Gastroesophageal sphincter (tissue), 4 donors: ENCODE measurements around the gene ZHX3. TPM values are rescaled to one million over a fixed set of nuclear protein-coding genes. Genes with fewer than 3 reads are reported as not detected.

ENCODE experiments used
- ATAC-seq: fragments of 150-250 bp; one replicate; pipeline ENCODE4 v1.9.1; 2016; ENCODE audit warnings: mild to moderate bottlenecking, moderate library complexity
- H3K27ac ChIP-seq, 4 donors: fragments of 200-600 bp; sonication (generic) in 3 of 4; 1 replicate in 3 of 4; 2 replicates in 1 of 4; pipeline ENCODE4 v1.5.1; 2016 to 2019
- H3K27me3 ChIP-seq: fragments of 200-600 bp; sonication (generic); one replicate; pipeline ENCODE4 v1.5.1; 2019
- H3K36me3 ChIP-seq, 2 donors: fragments of 200-600 bp; sonication (generic); one replicate each; pipeline ENCODE4 v1.5.1; 2019; ENCODE audit warnings: control low read depth in 1 of 2
- H3K4me1 ChIP-seq, 3 donors: fragments of 200-600 bp; sonication (generic); 1 replicate in 2 of 3; 2 replicates in 1 of 3; pipeline ENCODE4 v1.5.1; 2016 to 2019; ENCODE audit warnings: control low read depth in 2 of 3
- H3K4me3 ChIP-seq, 2 donors: fragments of 200-600 bp; sonication (generic); one replicate each; pipeline ENCODE4 v1.5.1; 2019; ENCODE audit warnings: mild to moderate bottlenecking in 1 of 2, moderate library complexity in 1 of 2
- H3K9me3 ChIP-seq, 3 donors: fragments of 200-600 bp; sonication (generic); one replicate each; pipeline ENCODE4 v1.5.1; 2017 to 2019; ENCODE audit warnings: control low read depth in 2 of 3
- EP300 ChIP-seq: sonication (generic); formaldehyde crosslinking; IDR thresholded peaks from one replicate; pipeline ENCODE4 v1.6.1; 2017; ENCODE audit warnings: antibody characterized with exemption, mild to moderate bottlenecking
- POLR2A ChIP-seq, 2 donors: fragments of 450-650 bp; IDR thresholded peaks; one replicate each; pipeline ENCODE4 v1.6.1; 2017; ENCODE audit warnings: antibody characterized with exemption in 2 of 2, mild to moderate bottlenecking in 2 of 2, moderate library complexity in 1 of 2
- POLR2AphosphoS5 ChIP-seq: sonication (generic); formaldehyde crosslinking; IDR thresholded peaks from one replicate; pipeline ENCODE4 v1.6.1; 2017; ENCODE audit warnings: antibody characterized with exemption
- WGBS, 2 donors: methylation state at CpG; one replicate each; pipeline ENCODE4 v1.1.5; 2018; ENCODE audit warnings: low coverage in 1 of 2; 5-methylcytosine and 5-hydroxymethylcytosine counted together
- total RNA-seq, 4 donors: library from RNA; depleted of rRNA; stranded (reverse); fragments of >200 nt; gene quantifications; one replicate each; pipeline ENCODE4 v1.1.0, GENCODE V29; 2016
- TF ChIP-seq, protein P1 (sequence below), 4 experiments: fragments of 200-600 bp in 2 of 4; fragments of 450-650 bp in 2 of 4; sonication (generic) in 1 of 4; IDR thresholded peaks; one replicate each; pipeline ENCODE4 v1.5.1; 2017 to 2019; ENCODE audit warnings: antibody characterized with exemption in 4 of 4, mild to moderate bottlenecking in 2 of 4, moderate library complexity in 2 of 4

ZHX3 gene
- total RNA-seq, 4 donors from 2014 or later, result 121 to 183 (median 155) TPM

DNA sequence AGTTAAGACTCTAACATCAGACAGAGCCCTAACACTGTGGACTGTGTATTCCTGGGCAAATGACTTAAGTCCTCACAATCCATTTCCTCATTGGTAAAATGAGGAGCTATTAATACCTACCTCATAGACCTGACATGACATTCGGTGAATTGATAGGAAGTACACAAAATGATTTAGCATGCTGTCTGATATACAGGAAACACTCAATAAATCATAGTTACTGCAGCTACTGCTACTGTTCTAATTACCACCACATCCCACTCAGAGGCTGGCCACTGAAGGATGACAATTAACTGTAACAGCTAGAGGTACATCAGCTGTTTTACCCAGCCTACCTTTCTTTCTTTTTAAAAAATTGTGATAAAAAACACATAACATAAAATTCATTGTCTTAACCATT is 92.4 kb downstream of the ZHX3 start:
- 70 to 88% methylated on average over 1 of the region's 1 CpG for WGBS, 2 donors
- Histone ChIP-seq H3K36me3 (no peaks in the 10 kb centered on the region), H3K27ac (no peak overlapping the region), H3K9me3 (no peaks in the 10 kb centered on the region), H3K27me3 (no peaks in the 10 kb centered on the region), H3K4me1 (peaks cover 21 to 77% (median 36%) of the 10 kb centered on the region in 3 donors), H3K4me3 (no peak overlapping the region)
- ATAC-seq, result no peak
- TF ChIP-seq, protein P1, sequence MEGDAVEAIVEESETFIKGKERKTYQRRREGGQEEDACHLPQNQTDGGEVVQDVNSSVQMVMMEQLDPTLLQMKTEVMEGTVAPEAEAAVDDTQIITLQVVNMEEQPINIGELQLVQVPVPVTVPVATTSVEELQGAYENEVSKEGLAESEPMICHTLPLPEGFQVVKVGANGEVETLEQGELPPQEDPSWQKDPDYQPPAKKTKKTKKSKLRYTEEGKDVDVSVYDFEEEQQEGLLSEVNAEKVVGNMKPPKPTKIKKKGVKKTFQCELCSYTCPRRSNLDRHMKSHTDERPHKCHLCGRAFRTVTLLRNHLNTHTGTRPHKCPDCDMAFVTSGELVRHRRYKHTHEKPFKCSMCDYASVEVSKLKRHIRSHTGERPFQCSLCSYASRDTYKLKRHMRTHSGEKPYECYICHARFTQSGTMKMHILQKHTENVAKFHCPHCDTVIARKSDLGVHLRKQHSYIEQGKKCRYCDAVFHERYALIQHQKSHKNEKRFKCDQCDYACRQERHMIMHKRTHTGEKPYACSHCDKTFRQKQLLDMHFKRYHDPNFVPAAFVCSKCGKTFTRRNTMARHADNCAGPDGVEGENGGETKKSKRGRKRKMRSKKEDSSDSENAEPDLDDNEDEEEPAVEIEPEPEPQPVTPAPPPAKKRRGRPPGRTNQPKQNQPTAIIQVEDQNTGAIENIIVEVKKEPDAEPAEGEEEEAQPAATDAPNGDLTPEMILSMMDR (IDR thresholded peaks at IDR 0.05), result no peak
- TF ChIP-seq EP300, result no peak
- no peak for TF ChIP-seq POLR2AphosphoS5
- TF ChIP-seq POLR2A (IDR thresholded peaks at IDR 0.05), result no peak

DNA sequence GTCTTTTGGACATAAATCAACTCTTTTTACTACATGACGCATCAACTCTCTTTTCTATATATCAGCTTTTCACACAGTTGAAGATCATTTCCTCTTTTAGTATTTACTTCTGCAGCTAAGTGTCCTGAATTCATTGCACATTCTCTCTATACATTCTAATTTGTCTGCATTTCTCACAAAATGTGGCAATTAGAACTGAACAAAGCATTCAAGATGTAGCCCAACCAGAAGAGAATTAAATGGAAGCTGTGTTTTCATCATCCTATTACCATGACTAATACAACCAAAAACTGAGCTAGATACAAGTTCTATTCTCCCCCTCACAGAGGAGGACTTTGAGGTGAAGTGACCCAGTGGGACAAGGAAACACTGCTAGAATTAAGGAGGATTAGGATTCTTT is 93.2 kb downstream of the ZHX3 start:
- Histone ChIP-seq H3K27me3 (no peaks in the 10 kb centered on the region), H3K9me3 (no peaks in the 10 kb centered on the region), H3K27ac (no peak overlapping the region), H3K4me1 (peaks cover 21 to 79% (median 35%) of the 10 kb centered on the region in 3 donors), H3K36me3 (no peaks in the 10 kb centered on the region), H3K4me3 (no peak overlapping the region)
- TF ChIP-seq, protein P1 (IDR thresholded peaks at IDR 0.05), result no peak
- no peak for TF ChIP-seq POLR2A (IDR thresholded peaks at IDR 0.05)
- no peak for TF ChIP-seq POLR2AphosphoS5
- no peak for TF ChIP-seq EP300
- ATAC-seq, result no peak
- 100% methylated on average over 1 of the region's 1 CpG for WGBS, 2 donors

DNA sequence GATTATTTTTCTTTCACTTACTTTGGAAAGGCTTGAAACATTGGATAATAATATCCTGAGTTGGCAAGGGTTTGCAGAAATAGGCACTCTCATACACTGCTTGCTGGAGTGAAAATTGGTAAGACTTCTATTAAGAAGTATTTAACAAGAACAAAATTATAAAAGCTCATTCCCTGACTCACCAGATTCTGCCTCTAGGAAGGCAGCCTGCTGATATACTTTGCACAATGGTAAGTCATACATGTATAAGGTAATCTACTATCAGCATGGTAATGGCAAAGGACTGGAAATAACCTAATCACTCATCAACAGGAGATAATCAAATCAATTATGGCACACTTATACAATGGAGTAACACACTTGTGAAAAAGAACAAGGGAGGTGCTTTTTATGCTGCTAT is 94.4 kb downstream of the ZHX3 start:
- ATAC-seq, result peak; percentile 60
- H3K27ac ChIP-seq, result peak overlapping the region; percentile 67 to 97 (median 83)
- no peaks in the 10 kb centered on the region for H3K36me3 ChIP-seq
- TF ChIP-seq EP300 (no peak), POLR2AphosphoS5 (peak; percentile 4), POLR2A (IDR thresholded peaks at IDR 0.05) (no peak)
- H3K4me1 ChIP-seq, result peaks cover 21 to 78% (median 30%) of the 10 kb centered on the region in 3 donors
- no peak overlapping the region for H3K4me3 ChIP-seq
- no peaks in the 10 kb centered on the region for H3K27me3 ChIP-seq
- no peaks in the 10 kb centered on the region for H3K9me3 ChIP-seq

DNA sequence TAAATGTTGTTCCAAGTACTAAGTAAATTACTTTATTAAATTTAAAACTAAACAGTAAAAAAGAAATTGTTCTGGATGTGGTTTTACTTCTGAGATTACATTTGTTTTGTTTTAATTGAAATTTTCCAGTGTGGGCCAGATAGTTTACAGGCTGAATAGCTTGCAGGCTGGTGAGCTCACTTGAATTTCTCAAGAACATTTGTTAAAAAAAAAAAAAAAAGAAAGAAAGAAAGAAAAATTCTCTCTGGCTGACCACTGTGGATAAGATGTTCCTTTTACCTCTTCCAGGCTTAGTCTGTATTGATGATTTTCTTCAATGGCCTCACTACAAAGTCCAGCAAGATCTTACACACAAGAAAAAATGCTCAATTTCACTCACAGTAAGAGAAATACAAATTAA is 94.8 kb downstream of the ZHX3 start:
- Histone ChIP-seq H3K4me1 (peaks cover 21 to 78% (median 30%) of the 10 kb centered on the region in 3 donors), H3K27ac (peak overlapping the region; percentile 76 to 97 (median 83)), H3K27me3 (no peaks in the 10 kb centered on the region), H3K9me3 (no peaks in the 10 kb centered on the region), H3K36me3 (no peaks in the 10 kb centered on the region), H3K4me3 (no peak overlapping the region)
- ATAC-seq, result peak; percentile 75
- no peak for TF ChIP-seq POLR2A (IDR thresholded peaks at IDR 0.05)
- TF ChIP-seq, protein P1 (IDR thresholded peaks at IDR 0.05), result no peak
- no peak for TF ChIP-seq POLR2AphosphoS5

DNA sequence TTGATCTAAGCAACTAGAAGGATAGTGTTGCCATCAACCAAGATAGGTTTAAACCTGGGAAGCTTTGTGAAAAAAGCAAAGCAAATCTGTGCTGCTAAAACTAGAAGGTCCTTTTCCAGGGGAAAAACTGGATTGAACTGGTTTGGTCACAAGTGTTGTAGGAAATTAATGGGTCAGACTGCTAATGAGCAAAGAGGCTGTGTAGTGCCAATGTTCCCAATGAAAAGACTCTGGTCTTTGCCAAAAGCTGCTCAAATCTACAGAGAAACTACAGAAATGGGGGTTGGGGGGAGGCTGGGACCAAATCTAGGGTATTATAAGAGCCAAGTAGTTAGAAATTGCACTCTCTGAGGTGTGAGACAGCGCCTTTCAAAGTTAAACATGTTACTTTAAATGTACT is 95.2 kb downstream of the ZHX3 start:
- Histone ChIP-seq H3K27ac (peak overlapping the region; percentile 76 to 97 (median 83)), H3K9me3 (no peaks in the 10 kb centered on the region), H3K4me1 (peaks cover 21 to 82% (median 30%) of the 10 kb centered on the region in 3 donors), H3K4me3 (no peak overlapping the region), H3K27me3 (no peaks in the 10 kb centered on the region), H3K36me3 (no peaks in the 10 kb centered on the region)
- peak; percentile 10 for ATAC-seq
- TF ChIP-seq EP300 (no peak), POLR2AphosphoS5 (peak; percentile 5)
- whole genome bisulfite sequencing, 2 donors, result 50 to 65% methylated on average over 1 of the region's 1 CpG

DNA sequence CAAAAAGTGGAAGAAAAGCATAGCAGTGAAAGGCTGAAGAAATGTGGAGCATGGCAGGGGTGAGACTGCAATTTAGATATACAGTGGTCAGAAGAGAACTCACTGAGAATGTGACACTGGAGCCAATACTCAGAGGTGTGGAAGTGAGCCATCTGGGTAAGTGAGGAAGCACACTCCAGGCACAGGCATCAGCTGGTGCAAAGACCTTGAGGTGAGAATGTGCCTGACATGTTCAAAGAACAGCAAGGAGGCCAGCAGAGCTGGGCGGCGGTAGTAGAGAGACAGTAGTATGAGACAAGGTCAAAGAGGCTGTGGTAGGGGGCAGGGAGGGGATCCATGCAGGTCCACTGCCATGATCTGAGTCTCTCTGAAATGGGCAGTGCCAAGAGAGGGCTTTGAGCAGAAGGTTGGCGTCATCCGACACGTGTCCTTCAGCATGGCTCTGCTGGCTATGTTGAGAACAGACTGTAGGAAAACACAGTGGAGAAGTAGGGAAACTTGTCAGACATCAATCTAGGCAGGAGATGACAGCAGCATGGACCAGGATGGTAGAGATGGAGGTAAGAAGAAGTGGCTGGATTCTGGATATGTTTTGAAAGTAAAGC is 95.8 kb downstream of the ZHX3 start:
- Histone ChIP-seq H3K27me3 (no peaks in the 10 kb centered on the region), H3K4me1 (peaks cover 21 to 83% (median 30%) of the 10 kb centered on the region in 3 donors), H3K4me3 (no peak overlapping the region), H3K27ac (peak overlapping the region; percentile 76 to 97 (median 83)), H3K9me3 (no peaks in the 10 kb centered on the region), H3K36me3 (no peaks in the 10 kb centered on the region)
- ATAC-seq, result no peak
- TF ChIP-seq, protein P1 (IDR thresholded peaks at IDR 0.05), result no peak
- no peak for TF ChIP-seq EP300
- no peak for TF ChIP-seq POLR2AphosphoS5
- TF ChIP-seq POLR2A (IDR thresholded peaks at IDR 0.05), result no peak
- WGBS, 2 donors, result 85 to 100% methylated on average over 2 to 5 of the region's 5 CpGs
